BLaER1 treated with 17β-estradiol and CSF1 and Interleukin-3, amounts not matched to agents 10 nM and 100 nM (cell line): Measurements from ENCODE around the gene MAFB.

Experiments
- H3K27ac ChIP-seq, 11 experiments: shearing (Covaris generic); formaldehyde crosslinking; 2 replicates each; pipeline ENCODE4 v1.8.1; 2022
- H3K27me3 ChIP-seq, 11 experiments: shearing (Covaris generic); formaldehyde crosslinking; 2 replicates each; pipeline ENCODE4 v1.8.1; 2022
- H3K36me3 ChIP-seq, 11 experiments: shearing (Covaris generic); formaldehyde crosslinking; 2 replicates each; pipeline ENCODE4 v1.8.1; 2022
- H3K4me1 ChIP-seq, 10 experiments: shearing (Covaris generic); formaldehyde crosslinking; 2 replicates each; pipeline ENCODE4 v1.8.1; 2022
- H3K4me2 ChIP-seq, 11 experiments: shearing (Covaris generic); formaldehyde crosslinking; 2 replicates each; pipeline ENCODE4 v1.8.1; 2022
- H3K4me3 ChIP-seq, 10 experiments: shearing (Covaris generic); formaldehyde crosslinking; 2 replicates each; pipeline ENCODE4 v1.8.1; 2022
- H3K9ac ChIP-seq, 11 experiments: shearing (Covaris generic); formaldehyde crosslinking; 2 replicates each; pipeline ENCODE4 v1.8.1; 2022
- H3K9me3 ChIP-seq, 11 experiments: shearing (Covaris generic); formaldehyde crosslinking; replicated peaks in 1 of 11; 2 replicates each; pipeline ENCODE4 v1.8.1; 2022
- H4K20me1 ChIP-seq, 11 experiments: shearing (Covaris generic); formaldehyde crosslinking; 2 replicates each; pipeline ENCODE4 v1.8.1; 2022
- Cebpa-rat ChIP-seq, 11 experiments: shearing (Covaris generic); IDR thresholded peaks; 2 replicates each; pipeline ENCODE4 v1.8.1; 2022

The MAFB gene

DNA sequence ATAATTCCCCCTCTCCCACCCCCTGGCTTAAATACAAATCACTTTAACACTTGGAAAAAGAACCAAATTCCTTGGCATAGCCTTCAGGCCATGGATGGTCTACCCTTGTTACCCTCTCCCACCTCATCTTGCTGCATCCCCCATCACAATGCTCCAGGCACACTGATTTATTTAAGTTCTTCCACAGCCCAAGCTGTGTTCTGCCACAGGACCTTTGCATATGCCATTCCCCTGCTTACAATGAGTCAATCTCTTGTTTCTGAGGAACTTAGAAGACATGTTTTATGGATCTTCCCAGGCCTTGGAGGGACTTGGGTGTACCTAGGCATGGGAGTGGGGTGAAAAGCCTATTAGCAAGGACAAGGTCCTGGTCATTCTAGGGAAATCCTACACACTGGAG is 6.2 kb upstream of the MAFB start:
- Histone ChIP-seq H3K9me3 (peaks cover 0 to 13% (median 0%) of the 10 kb centered on the region in 11 experiments; a peak in 8 of 22 replicates), H3K4me2 (peak overlapping the region in 1 of 11 experiments; percentile 91; a peak in 2 of 22 replicates), H3K36me3 (no peaks in the 10 kb centered on the region), H3K4me1 (peaks cover 0 to 67% (median 0%) of the 10 kb centered on the region in 10 experiments; a peak in 9 of 20 replicates), H3K4me3 (no peak overlapping the region), H3K9ac (no peak overlapping the region), H4K20me1 (peaks cover 0 to 17% (median 0%) of the 10 kb centered on the region in 11 experiments; a peak in 3 of 22 replicates), H3K27ac (no peak overlapping the region), H3K27me3 (peaks cover 41 to 61% (median 55%) of the 10 kb centered on the region in 11 experiments)
- no peak for TF ChIP-seq Cebpa-rat (IDR thresholded peaks at IDR 0.05)

DNA sequence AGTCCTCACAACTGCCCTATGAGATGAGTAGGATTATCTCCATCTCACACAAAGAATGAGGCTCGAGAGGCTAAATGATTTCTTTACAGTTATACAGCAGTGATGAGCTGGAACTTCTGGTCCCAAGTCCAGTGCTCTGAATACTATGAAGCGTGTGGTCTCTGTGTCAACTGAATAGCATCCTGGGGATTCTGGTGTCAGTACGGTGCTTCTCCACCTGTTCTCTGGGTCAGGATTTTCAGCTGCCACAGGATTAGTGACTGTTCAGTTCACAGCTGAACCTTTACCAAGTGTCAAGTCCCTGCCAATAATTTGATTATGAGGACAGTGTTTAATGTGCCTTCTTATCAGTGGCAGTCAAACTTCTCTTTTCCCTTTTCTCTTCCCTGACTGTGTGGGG is 5.2 kb upstream of the MAFB start:
- no peak for TF ChIP-seq Cebpa-rat (IDR thresholded peaks at IDR 0.05)
- H3K27ac ChIP-seq = no peak overlapping the region
- peaks cover 0 to 17% (median 0%) of the 10 kb centered on the region in 11 experiments; a peak in 3 of 22 replicates for H4K20me1 ChIP-seq
- peaks cover 42 to 69% (median 58%) of the 10 kb centered on the region in 11 experiments for H3K27me3 ChIP-seq
- H3K9me3 ChIP-seq = peaks cover 0 to 13% (median 0%) of the 10 kb centered on the region in 11 experiments; a peak in 8 of 22 replicates
- no peaks in the 10 kb centered on the region for H3K36me3 ChIP-seq
- H3K9ac ChIP-seq = no peak overlapping the region
- no peak overlapping the region for H3K4me3 ChIP-seq
- H3K4me1 ChIP-seq = peaks cover 0 to 68% (median 3%) of the 10 kb centered on the region in 10 experiments; a peak in 10 of 20 replicates
- H3K4me2 ChIP-seq = peak overlapping the region in 1 of 11 experiments; percentile 25; a peak in 2 of 22 replicates

DNA sequence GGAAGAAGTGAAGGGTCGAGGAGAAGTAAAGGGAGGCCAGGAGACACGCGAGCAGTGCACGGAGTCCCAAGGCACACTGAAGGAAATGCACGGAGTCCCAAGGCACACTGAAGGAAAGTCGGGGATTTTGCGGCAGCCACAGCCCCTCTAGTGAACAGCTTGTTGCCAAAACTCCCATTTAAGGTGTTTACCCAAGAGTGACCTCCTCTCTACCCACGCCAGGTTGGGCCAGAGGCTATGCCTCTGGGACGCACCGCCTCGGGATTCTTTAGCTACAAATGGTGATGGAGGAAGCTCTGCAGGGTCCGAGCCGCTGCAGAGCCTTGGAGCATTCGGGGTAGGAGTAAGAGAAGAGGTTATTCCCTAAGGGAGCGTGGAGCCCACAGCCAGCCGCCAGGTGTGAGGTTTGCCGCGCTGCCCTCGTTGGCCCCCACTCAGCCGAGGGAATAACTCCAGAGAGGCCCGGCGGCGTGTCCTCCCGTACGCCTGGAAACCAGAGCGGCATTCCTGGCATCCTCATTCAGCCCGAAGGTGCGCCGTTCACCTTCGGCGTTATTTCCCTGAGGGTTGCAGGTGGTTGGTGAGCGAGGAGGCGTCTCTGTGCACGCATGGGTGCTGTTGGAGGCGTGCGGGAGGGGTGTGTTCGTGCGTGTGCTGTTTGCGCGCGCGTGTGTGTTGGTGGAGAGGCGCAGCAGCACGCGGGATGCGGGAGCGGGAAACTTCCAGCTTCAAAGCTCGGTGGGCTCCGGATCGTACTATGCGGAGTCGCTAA is 3.4 kb upstream of the MAFB start:
- peaks cover 12 to 31% (median 15%) of the 10 kb centered on the region in 11 experiments for H4K20me1 ChIP-seq
- H3K4me3 ChIP-seq = no peak overlapping the region; a peak in 1 of 20 replicates
- no peak overlapping the region for H3K27ac ChIP-seq
- peaks cover 0 to 25% (median 0%) of the 10 kb centered on the region in 11 experiments; a peak in 10 of 22 replicates for H3K9me3 ChIP-seq
- H3K4me1 ChIP-seq = peaks cover 12 to 51% (median 14%) of the 10 kb centered on the region in 10 experiments
- TF ChIP-seq Cebpa-rat (IDR thresholded peaks at IDR 0.05) = no peak
- H3K36me3 ChIP-seq = peaks cover 0 to 15% (median 0%) of the 10 kb centered on the region in 11 experiments; a peak in 7 of 22 replicates
- no peak overlapping the region for H3K9ac ChIP-seq
- H3K27me3 ChIP-seq = peaks cover 42 to 84% (median 73%) of the 10 kb centered on the region in 11 experiments
- peak overlapping the region in 1 of 11 experiments; percentile 38; a peak in 2 of 22 replicates for H3K4me2 ChIP-seq

DNA sequence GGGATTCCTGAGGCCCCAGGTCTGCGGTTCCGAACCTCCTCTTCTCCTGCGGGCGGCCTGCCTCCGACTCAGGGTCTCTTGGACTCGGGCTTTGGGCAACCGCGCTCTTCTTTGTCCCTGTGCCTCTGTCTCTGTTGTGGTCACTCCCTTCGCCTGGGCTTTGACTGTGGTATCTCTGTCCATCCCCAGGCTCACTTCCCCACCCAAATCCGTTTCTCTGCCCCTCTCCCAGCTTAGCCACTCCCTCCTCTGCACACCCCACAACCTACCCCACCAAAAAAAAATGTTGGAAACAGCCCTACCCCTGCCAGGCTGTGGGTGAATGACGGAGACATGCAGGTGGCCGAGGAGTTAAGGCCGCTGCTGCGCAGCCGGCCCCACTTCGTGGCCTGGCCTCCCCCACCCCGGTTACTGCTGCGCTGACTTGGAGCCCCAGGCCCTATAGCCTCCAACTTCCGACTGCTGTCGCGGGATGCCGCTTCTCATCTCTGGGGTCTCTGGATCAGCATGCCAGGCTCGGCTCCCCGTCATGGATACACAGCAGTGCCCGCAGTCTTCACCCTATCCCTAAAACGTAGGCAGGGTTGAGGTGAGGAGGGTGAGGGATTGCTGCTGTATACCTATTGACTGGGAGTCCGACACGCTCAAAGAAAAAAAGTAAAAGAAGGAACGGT is 2.7 kb upstream of the MAFB start:
- no peak overlapping the region for H3K9ac ChIP-seq
- H3K36me3 ChIP-seq = peaks cover 0 to 22% (median 0%) of the 10 kb centered on the region in 11 experiments; a peak in 8 of 22 replicates
- no peak for TF ChIP-seq Cebpa-rat (IDR thresholded peaks at IDR 0.05)
- peaks cover 19 to 38% (median 22%) of the 10 kb centered on the region in 11 experiments for H4K20me1 ChIP-seq
- H3K4me3 ChIP-seq = no peak overlapping the region
- H3K9me3 ChIP-seq = peaks cover 0 to 32% (median 0%) of the 10 kb centered on the region in 11 experiments; a peak in 10 of 22 replicates
- H3K4me2 ChIP-seq = no peak overlapping the region
- H3K4me1 ChIP-seq = peaks cover 10 to 44% (median 17%) of the 10 kb centered on the region in 10 experiments; a peak in 19 of 20 replicates
- H3K27me3 ChIP-seq = peaks cover 42 to 91% (median 81%) of the 10 kb centered on the region in 11 experiments
- no peak overlapping the region for H3K27ac ChIP-seq

DNA sequence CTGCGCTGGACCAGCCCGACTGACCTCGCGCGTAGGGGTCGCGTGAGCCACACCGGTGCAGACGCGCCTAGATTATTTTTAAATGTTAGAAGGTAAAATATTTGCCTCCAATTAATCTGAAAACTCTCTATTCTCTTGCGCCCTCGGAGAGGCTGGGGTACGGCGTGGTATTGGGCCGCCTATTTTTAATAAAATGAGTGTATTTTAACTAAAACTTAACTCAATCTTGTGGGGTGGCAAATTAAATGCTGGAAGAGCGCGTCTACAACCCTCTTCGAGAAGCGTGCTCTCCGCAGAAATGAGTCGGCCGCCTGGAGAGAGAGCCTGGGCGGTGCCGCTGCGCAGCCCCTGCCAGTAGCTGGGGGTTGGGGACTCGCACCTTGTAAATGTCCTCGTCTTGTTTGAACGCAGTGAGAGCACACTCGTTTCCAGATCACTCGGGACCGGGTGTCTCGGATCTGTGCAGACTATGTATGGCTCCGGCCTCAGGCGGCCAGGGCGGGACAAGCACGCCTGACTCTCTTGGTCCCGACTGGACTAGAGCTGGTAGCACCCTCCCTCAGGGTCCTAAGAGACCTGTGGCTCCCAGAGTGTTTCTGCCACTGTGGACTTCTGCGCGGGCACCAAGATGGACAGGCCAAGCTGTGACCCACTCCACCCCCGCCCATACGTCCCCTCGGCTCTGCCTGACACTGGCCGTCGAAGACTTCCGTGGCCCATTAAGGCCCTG is 2.0 kb upstream of the MAFB start:
- Histone ChIP-seq H3K4me3 (no peak overlapping the region; a peak in 1 of 20 replicates), H3K4me1 (peaks cover 9 to 37% (median 16%) of the 10 kb centered on the region in 10 experiments), H3K9me3 (peaks cover 0 to 39% (median 0%) of the 10 kb centered on the region in 11 experiments; a peak in 10 of 22 replicates), H3K27ac (peak overlapping the region in 1 of 11 experiments; percentile 99; a peak in 1 of 22 replicates), H3K4me2 (peak overlapping the region in 3 of 11 experiments; percentile 87 to 94 (median 93); a peak in 4 of 22 replicates), H3K36me3 (peaks cover 0 to 29% (median 0%) of the 10 kb centered on the region in 11 experiments; a peak in 8 of 22 replicates), H4K20me1 (peaks cover 26 to 45% (median 29%) of the 10 kb centered on the region in 11 experiments), H3K9ac (no peak overlapping the region), H3K27me3 (peaks cover 42 to 96% (median 88%) of the 10 kb centered on the region in 11 experiments)
- TF ChIP-seq Cebpa-rat (IDR thresholded peaks at IDR 0.05) = no peak

DNA sequence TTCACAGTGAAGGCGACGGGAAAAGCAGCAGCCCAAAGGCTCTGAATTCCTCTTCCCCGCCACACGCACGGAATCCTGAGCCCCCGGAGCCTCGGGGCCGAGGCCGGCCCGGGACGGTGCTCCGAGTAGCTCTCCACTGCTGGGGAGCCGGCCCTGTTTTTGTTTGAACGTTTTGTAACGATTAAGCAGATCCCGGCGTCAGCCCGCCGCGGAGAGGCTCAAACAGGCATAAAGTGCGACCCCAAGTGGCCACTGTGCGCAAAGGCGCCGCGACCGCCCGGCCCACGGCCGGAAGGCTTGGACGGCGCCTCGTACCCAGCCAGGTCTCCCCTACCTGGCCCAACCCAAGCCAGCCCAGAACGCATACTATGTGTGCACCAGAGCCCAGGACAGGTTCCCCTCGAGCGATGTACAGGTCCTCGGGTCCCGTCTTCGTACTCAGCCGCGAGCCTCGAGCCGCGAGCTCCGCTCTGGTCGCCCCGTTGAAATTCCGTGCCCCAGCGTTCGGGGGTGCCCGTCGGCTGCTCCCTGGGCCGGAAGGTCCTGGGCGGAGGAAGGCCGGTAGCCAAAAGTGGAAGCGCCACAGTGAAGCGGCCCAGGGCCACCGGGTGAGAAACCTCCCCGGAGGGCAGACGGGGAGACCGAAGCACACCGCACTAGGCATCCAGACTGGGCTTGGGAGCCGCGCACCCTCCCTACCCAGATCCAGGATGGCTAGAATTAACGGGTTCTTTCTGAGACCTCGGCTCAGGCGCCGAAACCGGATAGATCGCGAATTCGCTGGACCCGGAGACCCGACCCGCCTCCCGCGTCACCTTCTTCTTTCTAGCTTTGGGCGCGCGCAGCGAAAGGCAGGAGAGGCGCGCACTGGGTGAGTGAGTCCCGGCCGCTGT is 1.2 kb upstream of the MAFB start:
- peak overlapping the region; percentile 87 to 99 (median 94) for H3K4me2 ChIP-seq
- peak overlapping the region; percentile 55 to 97 (median 68) for H3K4me3 ChIP-seq
- peak overlapping the region; percentile 77 to 99 (median 85) for H3K9ac ChIP-seq
- peaks cover 0 to 37% (median 0%) of the 10 kb centered on the region in 11 experiments; a peak in 9 of 22 replicates for H3K36me3 ChIP-seq
- peaks cover 30 to 50% (median 37%) of the 10 kb centered on the region in 11 experiments for H4K20me1 ChIP-seq
- H3K27me3 ChIP-seq = peaks cover 42 to 96% (median 90%) of the 10 kb centered on the region in 11 experiments
- peaks cover 0 to 45% (median 0%) of the 10 kb centered on the region in 11 experiments; a peak in 10 of 22 replicates for H3K9me3 ChIP-seq
- TF ChIP-seq Cebpa-rat (IDR thresholded peaks at IDR 0.05) = no peak
- H3K4me1 ChIP-seq = peaks cover 11 to 32% (median 16%) of the 10 kb centered on the region in 10 experiments; a peak in 19 of 20 replicates
- peak overlapping the region; percentile 57 to 100 (median 85) for H3K27ac ChIP-seq
